Measurements from ENCODE around the gene HORMAD2. TPM values are rescaled to one million over a fixed set of nuclear protein-coding genes. Genes with fewer than 3 reads are reported as not detected.

The HORMAD2 gene
- polyA plus RNA-seq, 1 donor = not detected

DNA sequence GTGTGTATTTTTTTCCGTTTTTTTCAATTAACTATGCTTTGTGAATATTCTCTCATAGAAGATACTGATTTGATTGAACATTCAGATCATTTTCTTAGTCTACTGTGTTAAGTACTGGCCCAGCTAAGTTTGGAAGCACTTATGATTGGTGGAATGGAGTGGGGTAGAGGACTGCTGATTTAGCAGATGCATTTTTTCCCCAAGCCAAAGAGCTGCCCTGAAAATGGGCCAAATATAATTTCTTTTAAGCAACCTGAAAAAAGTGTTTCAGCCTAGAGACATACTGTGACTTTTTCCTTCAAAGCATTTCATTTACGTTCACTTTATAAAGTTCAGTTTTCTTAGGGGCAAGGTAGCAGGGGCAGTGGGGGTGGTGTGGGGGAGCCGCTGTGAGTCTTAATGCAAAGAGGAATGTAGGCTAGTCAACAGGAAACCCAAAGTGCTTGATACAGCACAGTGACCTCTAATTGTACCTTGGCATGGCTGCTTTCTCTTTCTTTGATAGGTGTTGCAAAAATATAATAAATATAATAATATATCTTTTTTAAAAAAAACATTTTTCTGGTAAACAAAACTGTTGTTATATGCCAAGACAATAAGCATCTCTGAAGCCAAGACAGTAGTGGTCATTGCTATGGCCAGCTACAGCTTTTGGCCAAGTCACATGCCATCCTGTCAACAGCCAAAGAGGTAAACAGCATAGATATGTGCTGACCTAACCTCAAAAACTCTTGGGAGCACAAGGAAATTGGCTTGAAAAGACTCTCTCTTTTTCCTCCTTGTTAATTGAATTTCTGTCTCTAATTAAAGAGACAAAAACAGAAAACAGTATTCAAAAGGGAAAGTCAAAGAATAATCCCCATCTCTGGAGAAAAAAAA lies 107.5 kb downstream of the HORMAD2 start:
- H3K9me3 ChIP-seq (ENCODE audit: control insufficient read depth, low read depth, low read length) = no peaks in the 10 kb centered on the region
- no peaks in the 10 kb centered on the region for H3K27me3 ChIP-seq (ENCODE audit: control insufficient read depth, insufficient read depth, low read length)
- H3K4me1 ChIP-seq (ENCODE audit: control insufficient read depth, insufficient read depth, low read length) = peaks cover 4% of the 10 kb centered on the region
- DNase-seq = no peak
- H3K36me3 ChIP-seq (ENCODE audit: control insufficient read depth, insufficient read depth, low read length) = no peaks in the 10 kb centered on the region
- no CpG with 5 or more reads among the region's 3 CpGs for WGBS (ENCODE audit: insufficient coverage, low lambda C conversion rate)
- H3K4me3 ChIP-seq (ENCODE audit: low read length) = no peak overlapping the region
- H3K27ac ChIP-seq (ENCODE audit: low read length) = no peak overlapping the region

- no peak overlapping the region for H3K27ac ChIP-seq (ENCODE audit: low read length)
- no CpG with 5 or more reads among the region's 2 CpGs for WGBS (ENCODE audit: insufficient coverage, low lambda C conversion rate)
- DNase-seq = no peak
These were observed 108.6 kb downstream of the HORMAD2 start for GRCh38 chr22:30188911-30189310.

DNA sequence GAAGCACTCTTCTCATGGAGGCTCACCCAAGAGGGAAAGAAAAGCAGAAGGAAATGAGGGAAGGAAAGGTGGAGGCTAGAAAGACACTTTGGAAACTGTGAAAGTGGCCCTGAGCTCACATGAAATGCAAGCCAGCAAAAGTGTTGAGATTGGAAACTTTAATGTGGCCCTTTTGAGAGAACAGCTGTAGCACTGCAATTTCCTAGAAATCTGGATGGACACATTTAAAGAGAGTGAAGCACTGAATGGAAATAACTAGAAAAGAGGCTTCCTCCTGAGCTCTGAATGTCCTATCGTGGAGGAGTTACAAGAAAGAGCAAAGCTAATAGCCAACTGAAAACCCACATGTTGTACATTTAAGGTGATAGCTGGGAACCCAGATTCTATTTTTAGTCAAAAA lies 110.3 kb downstream of the HORMAD2 start:
- Histone ChIP-seq H3K4me1 (ENCODE audit: control insufficient read depth, insufficient read depth, low read length) (peaks cover 8% of the 10 kb centered on the region), H3K27me3 (ENCODE audit: control insufficient read depth, insufficient read depth, low read length) (no peaks in the 10 kb centered on the region), H3K36me3 (ENCODE audit: control insufficient read depth, insufficient read depth, low read length) (no peaks in the 10 kb centered on the region), H3K9me3 (ENCODE audit: control insufficient read depth, low read depth, low read length) (no peaks in the 10 kb centered on the region), H3K4me3 (ENCODE audit: low read length) (no peak overlapping the region), H3K27ac (ENCODE audit: low read length) (no peak overlapping the region)
- WGBS (ENCODE audit: insufficient coverage, low lambda C conversion rate) = 100% methylated on average over 1 of the region's 1 CpG
- no peak for DNase-seq

More at GRCh38 chr22:30188911-30189310, 108.6 kb downstream of the HORMAD2 start:
- no peaks in the 10 kb centered on the region for H3K36me3 ChIP-seq (ENCODE audit: control insufficient read depth, insufficient read depth, low read length)
- H3K4me3 ChIP-seq (ENCODE audit: low read length) = no peak overlapping the region
- H3K27me3 ChIP-seq (ENCODE audit: control insufficient read depth, insufficient read depth, low read length) = no peaks in the 10 kb centered on the region
- peaks cover 4% of the 10 kb centered on the region for H3K4me1 ChIP-seq (ENCODE audit: control insufficient read depth, insufficient read depth, low read length)
- H3K9me3 ChIP-seq (ENCODE audit: control insufficient read depth, low read depth, low read length) = no peaks in the 10 kb centered on the region

- Histone ChIP-seq H3K9me3 (ENCODE audit: control insufficient read depth, low read depth, low read length) (no peaks in the 10 kb centered on the region), H3K36me3 (ENCODE audit: control insufficient read depth, insufficient read depth, low read length) (no peaks in the 10 kb centered on the region), H3K27ac (ENCODE audit: low read length) (no peak overlapping the region), H3K4me3 (ENCODE audit: low read length) (no peak overlapping the region), H3K4me1 (ENCODE audit: control insufficient read depth, insufficient read depth, low read length) (peaks cover 13% of the 10 kb centered on the region), H3K27me3 (ENCODE audit: control insufficient read depth, insufficient read depth, low read length) (no peaks in the 10 kb centered on the region)
- DNase-seq = peak in 1 of 2 donors; percentile 36
- WGBS (ENCODE audit: insufficient coverage, low lambda C conversion rate) = no CpG with 5 or more reads among the region's 3 CpGs
These were observed 110.9 kb downstream of the HORMAD2 start for GRCh38 chr22:30191040-30191701.

DNA sequence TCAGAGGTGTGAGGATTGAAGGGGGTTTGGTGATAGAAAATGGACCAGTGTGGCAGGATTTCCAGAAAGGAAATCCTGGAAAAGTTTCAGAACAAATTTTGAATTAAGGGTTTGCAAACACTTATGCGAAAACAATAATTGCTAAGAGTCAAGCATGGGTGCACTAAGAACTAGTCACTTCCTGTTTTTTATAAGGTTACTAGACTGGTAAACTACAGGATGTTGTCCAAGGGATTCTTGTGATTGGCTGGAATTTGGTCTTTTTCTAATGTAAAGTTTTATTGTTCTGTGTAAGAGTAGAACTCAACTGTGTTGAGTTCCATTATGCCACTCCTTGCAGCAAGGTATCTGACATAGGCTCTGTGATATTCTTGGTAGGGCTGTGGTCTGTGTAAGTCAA lies 112.2 kb downstream of the HORMAD2 start:
- Histone ChIP-seq H3K9me3 (ENCODE audit: control insufficient read depth, low read depth, low read length) (no peaks in the 10 kb centered on the region), H3K36me3 (ENCODE audit: control insufficient read depth, insufficient read depth, low read length) (no peaks in the 10 kb centered on the region), H3K4me1 (ENCODE audit: control insufficient read depth, insufficient read depth, low read length) (peaks cover 17% of the 10 kb centered on the region), H3K27me3 (ENCODE audit: control insufficient read depth, insufficient read depth, low read length) (no peaks in the 10 kb centered on the region), H3K27ac (ENCODE audit: low read length) (no peak overlapping the region), H3K4me3 (ENCODE audit: low read length) (no peak overlapping the region)
- WGBS (ENCODE audit: insufficient coverage, low lambda C conversion rate) = no CpG with 5 or more reads among the region's 1 CpG
- no peak for DNase-seq

GRCh38 chr22:30193031-30193775 lies 112.9 kb downstream of the HORMAD2 start:
- Histone ChIP-seq H3K4me3 (ENCODE audit: low read length) (no peak overlapping the region), H3K9me3 (ENCODE audit: control insufficient read depth, low read depth, low read length) (no peaks in the 10 kb centered on the region), H3K4me1 (ENCODE audit: control insufficient read depth, insufficient read depth, low read length) (peaks cover 17% of the 10 kb centered on the region), H3K27me3 (ENCODE audit: control insufficient read depth, insufficient read depth, low read length) (no peaks in the 10 kb centered on the region), H3K36me3 (ENCODE audit: control insufficient read depth, insufficient read depth, low read length) (no peaks in the 10 kb centered on the region), H3K27ac (ENCODE audit: low read length) (no peak overlapping the region)
- DNase-seq = no peak
- WGBS (ENCODE audit: insufficient coverage, low lambda C conversion rate) = 88% methylated on average over 1 of the region's 3 CpGs

DNA sequence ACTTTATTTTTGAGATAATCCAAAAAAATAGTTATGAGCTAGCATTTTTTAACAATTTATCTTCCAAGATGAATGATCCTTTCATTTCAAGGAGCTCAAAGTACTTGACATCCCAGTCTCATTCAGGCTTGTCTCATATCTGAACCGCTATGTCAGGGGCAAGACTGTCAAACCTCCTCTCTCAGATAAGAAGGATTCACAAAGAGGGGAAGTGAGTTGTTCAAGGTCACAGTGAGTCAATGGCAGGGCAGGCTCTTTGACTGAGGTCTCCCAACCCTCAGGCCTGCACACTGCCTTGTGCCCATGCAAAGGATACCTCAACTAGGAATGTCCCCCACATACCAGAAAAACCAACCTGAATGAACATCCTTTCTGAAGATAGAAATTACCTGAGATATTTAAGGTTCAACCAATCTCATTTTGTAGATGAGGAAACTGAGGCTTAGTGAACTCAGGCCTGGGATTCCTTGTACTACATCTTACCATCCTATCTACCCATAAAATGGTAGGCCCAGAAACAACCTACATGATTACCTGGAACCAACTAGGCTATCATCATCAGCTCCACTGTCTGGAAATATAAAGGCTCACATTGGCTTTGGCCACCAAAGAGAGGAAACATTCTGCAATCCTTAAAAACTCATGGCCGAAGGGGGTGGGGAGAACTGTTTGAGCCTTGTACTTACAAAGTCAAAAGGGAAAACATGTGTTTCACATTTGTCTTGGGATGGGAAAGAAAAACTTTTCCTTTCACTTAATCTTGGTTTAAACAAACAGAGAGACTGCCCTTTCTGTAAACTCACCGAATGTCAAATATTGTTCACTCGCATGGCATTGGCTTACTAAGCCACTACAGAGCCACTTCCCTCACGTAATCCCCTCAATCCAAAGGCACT lies 115.2 kb downstream of the HORMAD2 start:
- 75% methylated on average over 1 of the region's 5 CpGs for WGBS (ENCODE audit: insufficient coverage, low lambda C conversion rate)
- peaks cover 17% of the 10 kb centered on the region for H3K4me1 ChIP-seq (ENCODE audit: control insufficient read depth, insufficient read depth, low read length)
- DNase-seq = no peak
- no peaks in the 10 kb centered on the region for H3K36me3 ChIP-seq (ENCODE audit: control insufficient read depth, insufficient read depth, low read length)
- no peaks in the 10 kb centered on the region for H3K9me3 ChIP-seq (ENCODE audit: control insufficient read depth, low read depth, low read length)
- H3K27ac ChIP-seq (ENCODE audit: low read length) = peak overlapping the region; percentile 65
- H3K27me3 ChIP-seq (ENCODE audit: control insufficient read depth, insufficient read depth, low read length) = no peaks in the 10 kb centered on the region
- no peak overlapping the region for H3K4me3 ChIP-seq (ENCODE audit: low read length)

DNA sequence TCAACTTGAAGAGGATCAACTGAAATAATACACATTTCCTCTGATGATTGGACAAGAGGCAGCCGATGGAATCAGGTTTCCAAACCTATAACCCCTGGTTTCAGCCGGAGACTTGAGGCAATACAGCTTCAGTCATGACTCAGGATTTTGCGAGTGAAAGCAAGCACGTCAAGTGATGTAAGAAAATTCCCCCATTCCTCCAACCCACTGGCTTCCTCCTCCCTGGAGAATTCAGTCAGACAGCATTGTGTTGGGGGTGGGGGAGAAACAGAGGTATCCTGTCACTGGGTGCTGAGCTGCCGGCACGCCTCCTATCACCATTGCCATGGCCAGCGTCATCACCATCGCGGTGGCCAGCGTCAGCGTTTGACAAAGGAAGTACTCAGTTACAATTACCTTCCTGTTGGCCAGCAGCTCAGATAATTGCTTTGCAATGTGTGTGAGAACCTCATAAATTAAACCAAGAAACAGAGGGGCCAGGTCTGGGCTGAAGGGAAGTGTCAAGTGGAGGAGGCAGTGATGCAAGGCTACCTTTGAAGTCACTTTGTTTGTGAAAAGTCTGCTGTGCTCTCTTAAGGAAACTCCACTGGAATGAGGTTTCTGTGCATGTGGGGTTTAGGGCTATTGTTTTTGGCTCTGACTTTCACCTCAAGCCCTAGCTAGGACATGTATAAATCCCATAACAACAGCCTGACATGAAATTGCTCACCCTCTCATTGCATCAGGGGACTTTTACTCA lies 116.0 kb downstream of the HORMAD2 start:
- Histone ChIP-seq H3K36me3 (ENCODE audit: control insufficient read depth, insufficient read depth, low read length) (no peaks in the 10 kb centered on the region), H3K4me3 (ENCODE audit: low read length) (no peak overlapping the region), H3K4me1 (ENCODE audit: control insufficient read depth, insufficient read depth, low read length) (peaks cover 17% of the 10 kb centered on the region), H3K27ac (ENCODE audit: low read length) (peak overlapping the region; percentile 65), H3K27me3 (ENCODE audit: control insufficient read depth, insufficient read depth, low read length) (no peaks in the 10 kb centered on the region), H3K9me3 (ENCODE audit: control insufficient read depth, low read depth, low read length) (no peaks in the 10 kb centered on the region)
- WGBS (ENCODE audit: insufficient coverage, low lambda C conversion rate) = no CpG with 5 or more reads among the region's 11 CpGs
- DNase-seq = peak; percentile 76 to 84

DNA sequence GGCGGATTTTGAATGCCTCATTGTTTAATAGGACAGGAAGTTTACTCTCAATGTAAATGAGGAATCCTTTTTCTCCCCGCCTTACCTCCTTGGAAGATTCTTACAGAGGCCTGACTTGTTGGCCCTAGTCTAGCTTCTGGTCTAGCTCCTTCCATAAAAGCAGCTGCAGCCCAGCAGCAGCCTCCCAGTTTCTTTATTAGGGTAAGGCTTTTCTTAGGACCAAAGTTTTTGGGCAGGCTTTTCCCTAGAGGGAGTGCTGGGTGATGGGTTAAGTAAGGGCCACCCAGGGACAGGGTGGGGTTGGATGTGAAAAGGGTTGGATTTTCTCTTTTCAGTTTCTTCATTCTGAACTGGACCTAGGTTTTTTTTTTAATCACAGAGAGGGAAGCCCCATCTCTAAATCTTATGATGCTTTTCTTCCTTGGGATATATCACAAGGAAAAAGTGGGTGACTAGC lies 116.6 kb downstream of the HORMAD2 start:
- Histone ChIP-seq H3K27me3 (ENCODE audit: control insufficient read depth, insufficient read depth, low read length) (no peaks in the 10 kb centered on the region), H3K4me1 (ENCODE audit: control insufficient read depth, insufficient read depth, low read length) (peaks cover 17% of the 10 kb centered on the region)
- no CpG with 5 or more reads among the region's 2 CpGs for WGBS (ENCODE audit: insufficient coverage, low lambda C conversion rate)

More for the DNA sequence above, 116.6 kb downstream of the HORMAD2 start:
- Histone ChIP-seq H3K9me3 (ENCODE audit: control insufficient read depth, low read depth, low read length) (no peaks in the 10 kb centered on the region), H3K36me3 (ENCODE audit: control insufficient read depth, insufficient read depth, low read length) (no peaks in the 10 kb centered on the region), H3K27ac (ENCODE audit: low read length) (peak overlapping the region; percentile 65), H3K4me3 (ENCODE audit: low read length) (no peak overlapping the region)
- DNase-seq = no peak
